ENCODE data around the gene MAST2.
"Not testable (repeated sequence)": the region's sequence is repeated elsewhere in the genome, so short reads cannot be mapped to it uniquely, and the experiment has no call there.

MAST2 gene

GRCh38 chr1:46021046-46021996 lies 217.9 kb downstream of the MAST2 start:
- no peak for DNase-seq (ENCODE audit: low read depth)

- no peak for DNase-seq (ENCODE audit: low read depth)
Measured at GRCh38 chr1:46026531-46026930, 223.1 kb downstream of the MAST2 start.

GRCh38 chr1:46027788-46028573 lies 224.6 kb downstream of the MAST2 start:
- DNase-seq (ENCODE audit: low read depth), result no peak

GRCh38 chr1:46030074-46030870 lies 226.9 kb downstream of the MAST2 start:
- DNase-seq (ENCODE audit: low read depth), result no peak

GRCh38 chr1:46030876-46031660 lies 227.7 kb downstream of the MAST2 start:
- no peak for DNase-seq (ENCODE audit: low read depth)

- DNase-seq (ENCODE audit: low read depth), result no peak
Measured at GRCh38 chr1:46034601-46035516, 231.4 kb downstream of the MAST2 start.

GRCh38 chr1:46036894-46037839 lies 233.8 kb downstream of the MAST2 start:
- peak; percentile 62 for DNase-seq (ENCODE audit: low read depth)

GRCh38 chr1:46039571-46040052 lies 236.2 kb downstream of the MAST2 start:
- DNase-seq (ENCODE audit: low read depth), result no peak

GRCh38 chr1:46041551-46041950 lies 238.1 kb downstream of the MAST2 start:
- DNase-seq (ENCODE audit: low read depth), result no peak

GRCh38 chr1:46041974-46042373 lies 238.6 kb downstream of the MAST2 start:
- DNase-seq (ENCODE audit: low read depth), result no peak

GRCh38 chr1:46043458-46044017 lies 240.1 kb downstream of the MAST2 start:
- DNase-seq (ENCODE audit: low read depth), result no peak

- DNase-seq (ENCODE audit: low read depth), result no peak
Measured at GRCh38 chr1:46044116-46044515, 240.7 kb downstream of the MAST2 start.

GRCh38 chr1:46053734-46054133 lies 250.3 kb downstream of the MAST2 start:
- DNase-seq (ENCODE audit: low read depth), result no peak

- DNase-seq (ENCODE audit: low read depth), result no peak
Measured at GRCh38 chr1:46056325-46056724, 252.9 kb downstream of the MAST2 start.

- DNase-seq (ENCODE audit: low read depth), result not testable (repeated sequence)
Measured at GRCh38 chr1:46057215-46057614, 253.8 kb downstream of the MAST2 start.

GRCh38 chr1:46057781-46058180 lies 254.4 kb downstream of the MAST2 start:
- no peak for DNase-seq (ENCODE audit: low read depth)

GRCh38 chr1:46058936-46059335 lies 255.5 kb downstream of the MAST2 start:
- DNase-seq (ENCODE audit: low read depth), result no peak

- no peak for DNase-seq (ENCODE audit: low read depth)
Measured at GRCh38 chr1:46061146-46061545, 257.7 kb downstream of the MAST2 start.

Data from CMK (cell line).